ENCODE results near the gene PCBP3.

DNA sequence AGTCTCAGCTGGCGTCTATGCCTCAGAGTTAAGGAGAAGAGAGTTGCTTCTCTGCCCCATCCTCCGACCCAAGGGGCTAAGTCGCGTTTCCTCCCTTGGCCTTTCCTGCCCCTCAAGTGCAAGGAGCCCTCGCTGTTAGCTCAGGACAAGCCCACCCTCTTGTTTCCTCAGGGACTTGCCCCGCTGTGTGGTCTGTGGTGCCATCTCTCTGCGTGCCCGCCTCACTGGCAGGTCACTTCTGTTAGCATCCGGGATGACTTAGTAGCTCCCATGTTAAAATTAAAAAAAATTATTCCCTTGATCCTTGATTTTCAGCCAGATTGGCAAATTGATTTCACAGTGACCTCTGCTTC lies 96.5 kb downstream of the PCBP3 start:
- TF ChIP-seq POLR2A (IDR thresholded peaks at IDR 0.05; ENCODE audit: extremely low read depth, insufficient read length) (no peak), MYC (IDR thresholded peaks at IDR 0.05; ENCODE audit: low read depth, low read length) (no peak)
- TF ChIP-seq, protein P1, sequence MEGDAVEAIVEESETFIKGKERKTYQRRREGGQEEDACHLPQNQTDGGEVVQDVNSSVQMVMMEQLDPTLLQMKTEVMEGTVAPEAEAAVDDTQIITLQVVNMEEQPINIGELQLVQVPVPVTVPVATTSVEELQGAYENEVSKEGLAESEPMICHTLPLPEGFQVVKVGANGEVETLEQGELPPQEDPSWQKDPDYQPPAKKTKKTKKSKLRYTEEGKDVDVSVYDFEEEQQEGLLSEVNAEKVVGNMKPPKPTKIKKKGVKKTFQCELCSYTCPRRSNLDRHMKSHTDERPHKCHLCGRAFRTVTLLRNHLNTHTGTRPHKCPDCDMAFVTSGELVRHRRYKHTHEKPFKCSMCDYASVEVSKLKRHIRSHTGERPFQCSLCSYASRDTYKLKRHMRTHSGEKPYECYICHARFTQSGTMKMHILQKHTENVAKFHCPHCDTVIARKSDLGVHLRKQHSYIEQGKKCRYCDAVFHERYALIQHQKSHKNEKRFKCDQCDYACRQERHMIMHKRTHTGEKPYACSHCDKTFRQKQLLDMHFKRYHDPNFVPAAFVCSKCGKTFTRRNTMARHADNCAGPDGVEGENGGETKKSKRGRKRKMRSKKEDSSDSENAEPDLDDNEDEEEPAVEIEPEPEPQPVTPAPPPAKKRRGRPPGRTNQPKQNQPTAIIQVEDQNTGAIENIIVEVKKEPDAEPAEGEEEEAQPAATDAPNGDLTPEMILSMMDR (IDR thresholded peaks at IDR 0.05; ENCODE audit: low read depth, low read length), result no peak
- TF ChIP-seq, protein P2, sequence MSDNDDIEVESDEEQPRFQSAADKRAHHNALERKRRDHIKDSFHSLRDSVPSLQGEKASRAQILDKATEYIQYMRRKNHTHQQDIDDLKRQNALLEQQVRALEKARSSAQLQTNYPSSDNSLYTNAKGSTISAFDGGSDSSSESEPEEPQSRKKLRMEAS (IDR thresholded peaks at IDR 0.05; ENCODE audit: low read depth, low read length), result no peak
